Measurements from ENCODE around the gene ZNF611. TPM values are rescaled to one million over a fixed set of nuclear protein-coding genes. Genes with fewer than 3 reads are reported as not detected.
"Not testable (repeated sequence)": the region's sequence is repeated elsewhere in the genome, so short reads cannot be mapped to it uniquely, and the experiment has no call there.

ZNF611 gene
- total and polyA plus RNA-seq, 9 of the 15 experiments (the other 6 are each of a cell fraction or from before 2014, with no cell fraction given), result 3.7 to 29.6 (median 12.8) TPM

DNA sequence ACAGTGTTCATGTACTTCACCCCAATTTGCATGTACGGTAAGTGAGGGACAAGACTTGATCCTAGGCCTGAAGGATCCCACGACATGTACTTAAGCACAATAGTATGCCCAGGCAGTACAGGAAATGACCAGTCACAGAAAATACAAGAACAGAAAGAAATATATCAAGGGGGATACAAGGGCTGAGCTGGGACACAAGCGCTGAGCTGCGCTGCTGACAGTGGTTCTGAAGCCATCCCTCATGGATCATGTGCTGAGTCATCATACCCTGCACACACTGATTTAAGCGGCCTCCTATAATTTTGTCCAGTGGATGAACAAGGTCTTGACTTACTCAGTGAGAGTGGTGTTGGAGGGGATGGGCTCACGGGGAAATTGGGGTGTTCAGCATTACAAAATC, 59.6 kb downstream of the ZNF611 start:
- H3K9ac ChIP-seq (ENCODE audit: insufficient read depth in 1 of 2, low read depth in 2 of 2, low read length in 2 of 2); ATAC-seq; H3K9me3 ChIP-seq (replicated peaks; ENCODE audit: control insufficient read depth, insufficient read depth, low read depth, low read length); H3K4me2 ChIP-seq (ENCODE audit: insufficient read depth, low read length); intact Hi-C loops (cut with micrococcal nuclease); BruUV-seq (replicated peaks); H3K9me1 ChIP-seq (ENCODE audit: control insufficient read depth, insufficient read depth, low read length); in situ Hi-C loops (cut with MboI); H2AFZ ChIP-seq (ENCODE audit: low read depth, low read length); H3K27me3 ChIP-seq (ENCODE audit: control insufficient read depth in 2 of 2, insufficient read depth in 2 of 2, low read length in 2 of 2); H3K4me3 ChIP-seq; CTCF ChIA-PET (ENCODE audit: low intra/inter-chr PET ratio); H4K20me1 ChIP-seq (replicated peaks; ENCODE audit: control insufficient read depth, insufficient read depth, low read length); FAIRE-seq: not testable (repeated sequence)
- H3K79me2 ChIP-seq (ENCODE audit: control insufficient read depth, insufficient read depth, low read length), result peaks cover 84% of the 10 kb centered on the region
- 46% methylated on average over 6 of the region's 6 CpGs for WGBS (ENCODE audit: insufficient coverage, low coverage, missing lambda C conversion rate)
- POLR2A ChIA-PET, result interaction anchor here (1.4 kb wide), 1 partner anchor 9 kb away, joined by 4 read pairs; no protein-coding TSS in a partner anchor
- H3K36me3 ChIP-seq (ENCODE audit: control insufficient read depth, insufficient read depth, low read length), result peaks cover 44% of the 10 kb centered on the region; the same call in 2 of the 3 replicates
- H3K4me1 ChIP-seq (replicated peaks in 1 of 2; ENCODE audit: control insufficient read depth in 2 of 2, insufficient read depth in 2 of 2, low read length in 2 of 2), result peaks cover 6 to 19% of the 10 kb centered on the region in 2 experiments; a peak in 4 of 5 replicates
- H3K27ac ChIP-seq (ENCODE audit: extremely low read depth, low read depth, low read length), result peak overlapping the region; percentile 54; the same call in 2 of the 3 replicates
- TF ChIP-seq NFE2L1 (tag; IDR thresholded peaks at IDR 0.05; ENCODE audit: borderline replicate concordance, low read depth) (peak; percentile 28; the same call in 1 of the 2 replicates), PHF21A (IDR thresholded peaks at IDR 0.05; ENCODE audit: borderline replicate concordance, low read depth) (peak; percentile 78; the same call in 1 of the 2 replicates), NFE2 (IDR thresholded peaks at IDR 0.05; ENCODE audit: low read depth) (peak; percentile 82), MAFF (IDR thresholded peaks at IDR 0.05; ENCODE audit: low read length) (peak; percentile 76), MAFG (tag; conservative IDR thresholded peaks at IDR 0.05) (peak; percentile 91), C11orf30 (IDR thresholded peaks at IDR 0.05; ENCODE audit: low read depth) (peak; percentile 95), KDM1A (IDR thresholded peaks at IDR 0.05) (peak; percentile 16 to 22; a peak in 2 of 4 replicates), TRIM24 (IDR thresholded peaks at IDR 0.05) (peak in 1 of 2 experiments; percentile 23; a peak in 1 of 4 replicates), ZNF316 (IDR thresholded peaks at IDR 0.05) (peak; percentile 96), MEIS2 (IDR thresholded peaks at IDR 0.05; ENCODE audit: partially characterized antibody) (peak; percentile 39), MAFK (IDR thresholded peaks at IDR 0.05; ENCODE audit: low read length) (peak; percentile 77)
- TF ChIP-seq, protein P1, sequence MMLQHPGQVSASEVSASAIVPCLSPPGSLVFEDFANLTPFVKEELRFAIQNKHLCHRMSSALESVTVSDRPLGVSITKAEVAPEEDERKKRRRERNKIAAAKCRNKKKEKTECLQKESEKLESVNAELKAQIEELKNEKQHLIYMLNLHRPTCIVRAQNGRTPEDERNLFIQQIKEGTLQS (IDR thresholded peaks at IDR 0.05), result peak; percentile 21; the same call in 1 of the 2 replicates
- TF ChIP-seq, protein P1 (CRISPR knock-in tag; conservative IDR thresholded peaks at IDR 0.05), result not testable (repeated sequence)
- peak in 1 of 4 experiments; percentile 45 for DNase-seq (ENCODE audit: extremely low read depth in 1 of 4, low spot score in 3 of 4)

Measured in K562 (cell line).